Vagina (tissue), 2 donors: ENCODE results near the gene AFAP1L1. TPM values are rescaled to one million over a fixed set of nuclear protein-coding genes. Genes with fewer than 3 reads are reported as not detected.
"Not testable (repeated sequence)": the region's sequence is repeated elsewhere in the genome, so short reads cannot be mapped to it uniquely, and the experiment has no call there.

ENCODE experiments used
- DNase-seq, 2 donors: peaks; one replicate each; pipeline ENCODE4 v3.0.0-alpha.2; 2017; ENCODE audit errors: extremely low spot score in 2 of 2
- H3K27ac ChIP-seq: fragments of 200-600 bp; sonication (generic); one replicate; pipeline ENCODE4 v1.5.1; 2019
- H3K27me3 ChIP-seq: fragments of 200-600 bp; sonication (generic); one replicate; pipeline ENCODE4 v1.5.1; 2019
- H3K36me3 ChIP-seq, 2 donors: fragments of 200-600 bp; sonication (generic); one replicate each; pipeline ENCODE4 v1.5.1; 2017 to 2019
- H3K4me1 ChIP-seq: fragments of 200-600 bp; sonication (generic); one replicate; pipeline ENCODE4 v1.5.1; 2019
- H3K4me3 ChIP-seq, 2 donors: fragments of 200-600 bp; sonication (generic); 1 replicate in 1 of 2; 2 replicates in 1 of 2; pipeline ENCODE4 v1.5.1; 2016 to 2019
- H3K9me3 ChIP-seq: fragments of 200-600 bp; sonication (generic); one replicate; pipeline ENCODE4 v1.5.1; 2019
- CTCF ChIP-seq, 3 experiments: fragments of 450-650 bp in 2 of 3; fragments of 200-600 bp in 1 of 3; sonication (generic) in 1 of 3; IDR thresholded peaks; one replicate each; pipeline ENCODE4 v1.5.1; 2017 to 2019; ENCODE audit warnings: antibody characterized with exemption in 3 of 3, mild to moderate bottlenecking in 2 of 3, moderate library complexity in 2 of 3
- POLR2A ChIP-seq, 2 donors: fragments of 450-650 bp; IDR thresholded peaks; one replicate each; pipeline ENCODE4 v1.6.1; 2017; ENCODE audit warnings: antibody characterized with exemption in 2 of 2, mild to moderate bottlenecking in 2 of 2, moderate library complexity in 2 of 2
- POLR2AphosphoS5 ChIP-seq, 2 donors: sonication (generic); formaldehyde crosslinking; IDR thresholded peaks; one replicate each; pipeline ENCODE4 v1.9.0; 2017; ENCODE audit warnings: antibody characterized with exemption in 2 of 2, mild to moderate bottlenecking in 2 of 2, low read depth in 1 of 2; ENCODE audit not compliant: insufficient read depth in 1 of 2
- intact Hi-C: fragments of 100-400 bp; cut with DNase I; formaldehyde crosslinking; loops from one replicate; pipeline ENCODE4 v1.15.1; 2023
- total RNA-seq: library from RNA; depleted of rRNA; stranded (reverse); fragments of >200 nt; gene quantifications from one replicate; pipeline ENCODE4 v1.2.3, GENCODE V29; 2016

AFAP1L1 gene
- total RNA-seq, 1 donor from 2014 or later: 14.7 TPM

GRCh38 chr5:149265597-149265996 lies 6.1 kb upstream of the AFAP1L1 start:
- no peak for DNase-seq
- Histone ChIP-seq H3K36me3 (no peaks in the 10 kb centered on the region), H3K9me3 (no peaks in the 10 kb centered on the region), H3K4me3 (no peak overlapping the region), H3K27me3 (no peaks in the 10 kb centered on the region), H3K27ac (no peak overlapping the region), H3K4me1 (no peaks in the 10 kb centered on the region)
- TF ChIP-seq POLR2AphosphoS5 (IDR thresholded peaks at IDR 0.05; ENCODE audit: insufficient read depth in 1 of 2, low read depth in 1 of 2): no peak
- no peak for TF ChIP-seq CTCF (IDR thresholded peaks at IDR 0.05)
- TF ChIP-seq POLR2A (IDR thresholded peaks at IDR 0.05): no peak
- intact Hi-C loops: loop anchor here (10.0 kb wide), 1 partner anchor 299 kb away; no protein-coding TSS in a partner anchor

- H3K27me3 ChIP-seq: no peaks in the 10 kb centered on the region
- H3K4me3 ChIP-seq: no peak overlapping the region
- no peak overlapping the region for H3K27ac ChIP-seq
- H3K9me3 ChIP-seq: no peaks in the 10 kb centered on the region
- TF ChIP-seq POLR2AphosphoS5 (IDR thresholded peaks at IDR 0.05; ENCODE audit: insufficient read depth in 1 of 2, low read depth in 1 of 2) (no peak), POLR2A (IDR thresholded peaks at IDR 0.05) (no peak), CTCF (IDR thresholded peaks at IDR 0.05) (no peak)
- H3K4me1 ChIP-seq: peaks cover 9% of the 10 kb centered on the region
- DNase-seq: no peak
- intact Hi-C loops: loop anchor here (10.0 kb wide), 1 partner anchor 297 kb away; no protein-coding TSS in a partner anchor
- no peaks in the 10 kb centered on the region for H3K36me3 ChIP-seq
Observed at GRCh38 chr5:149267241-149267973, 4.3 kb upstream of the AFAP1L1 start.

GRCh38 chr5:149268928-149269557 lies 2.6 kb upstream of the AFAP1L1 start:
- H3K27me3 ChIP-seq: no peaks in the 10 kb centered on the region
- no peak overlapping the region for H3K27ac ChIP-seq

GRCh38 chr5:149271195-149271715 lies 404 bp upstream of the AFAP1L1 start:
- DNase-seq: no peak

More at GRCh38 chr5:149268928-149269557, 2.6 kb upstream of the AFAP1L1 start:
- no peak for DNase-seq
- TF ChIP-seq POLR2AphosphoS5 (IDR thresholded peaks at IDR 0.05; ENCODE audit: insufficient read depth in 1 of 2, low read depth in 1 of 2) (no peak), POLR2A (IDR thresholded peaks at IDR 0.05) (no peak), CTCF (IDR thresholded peaks at IDR 0.05) (peak; percentile 28 to 68 (median 66))
- H3K4me3 ChIP-seq: no peak overlapping the region
- H3K4me1 ChIP-seq: peaks cover 18% of the 10 kb centered on the region
- no peaks in the 10 kb centered on the region for H3K9me3 ChIP-seq
- no peaks in the 10 kb centered on the region for H3K36me3 ChIP-seq
- intact Hi-C loops: loop anchor here (10.0 kb wide), 1 partner anchor 296 kb away; no protein-coding TSS in a partner anchor

GRCh38 chr5:149272781-149273180 lies 1.1 kb downstream of the AFAP1L1 start:
- intact Hi-C loops, H3K36me3 ChIP-seq, H3K27me3 ChIP-seq, DNase-seq, H3K9me3 ChIP-seq: not testable (repeated sequence)
- H3K27ac ChIP-seq: peak overlapping the region; percentile 79
- peak overlapping the region; percentile 67 for H3K4me3 ChIP-seq
- H3K4me1 ChIP-seq: peaks cover 18% of the 10 kb centered on the region

More at GRCh38 chr5:149271195-149271715, 404 bp upstream of the AFAP1L1 start:
- H3K4me3 ChIP-seq: peak overlapping the region; percentile 67
- H3K36me3 ChIP-seq: no peaks in the 10 kb centered on the region
- no peaks in the 10 kb centered on the region for H3K27me3 ChIP-seq
- no peaks in the 10 kb centered on the region for H3K9me3 ChIP-seq
- peaks cover 18% of the 10 kb centered on the region for H3K4me1 ChIP-seq
- intact Hi-C loops: no loop called here
- TF ChIP-seq CTCF (IDR thresholded peaks at IDR 0.05) (no peak), POLR2AphosphoS5 (IDR thresholded peaks at IDR 0.05; ENCODE audit: insufficient read depth in 1 of 2, low read depth in 1 of 2) (peak in 1 of 2 donors; percentile 15), POLR2A (IDR thresholded peaks at IDR 0.05) (no peak)
- H3K27ac ChIP-seq: peak overlapping the region; percentile 79
